IPS DF 6.9 (cell line): ENCODE measurements around the gene MPPED1.
A peak's percentile ranks its signal among the peaks of the same experiment; 100 is the strongest.

Source experiments
- DNase-seq: peaks from one replicate; pipeline ENCODE4 v3.0.0-alpha.2; 2013; ENCODE audit warnings: low read depth, low spot score
- H3K27ac ChIP-seq: one replicate; pipeline ENCODE4 v1.5.1; 2013; ENCODE audit warnings: low read length, control low read depth
- H3K27me3 ChIP-seq: 2 replicates; pipeline ENCODE4 v1.6.1; 2013; ENCODE audit warnings: mild to moderate bottlenecking, low read length; ENCODE audit not compliant: control insufficient read depth, insufficient read depth
- H3K36me3 ChIP-seq: 2 replicates; pipeline ENCODE4 v1.6.1; 2013; ENCODE audit warnings: low read length; ENCODE audit not compliant: control insufficient read depth, insufficient read depth
- H3K4me1 ChIP-seq: 2 replicates; pipeline ENCODE4 v1.6.1; 2013; ENCODE audit warnings: low read length; ENCODE audit not compliant: control insufficient read depth, insufficient read depth
- H3K4me3 ChIP-seq: 2 replicates; pipeline ENCODE4 v1.5.1; 2013; ENCODE audit warnings: mild to moderate bottlenecking, low read length
- H3K9me3 ChIP-seq: 2 replicates; pipeline ENCODE4 v1.6.1; 2013; ENCODE audit warnings: low read length, inconsistent platforms; ENCODE audit not compliant: control insufficient read depth, insufficient read depth
- WGBS: extraction: QIAGEN DNeasy Blood & Tissue Kit; methylation state at CpG from one replicate; pipeline ENCODE4 v1.1.7; 2013; ENCODE audit warnings: mixed read lengths, missing lambda C conversion rate; ENCODE audit not compliant: insufficient read length, insufficient coverage; 5-methylcytosine and 5-hydroxymethylcytosine counted together

Gene MPPED1

GRCh38 chr22:43411040-43411868 lies 560 bp upstream of the MPPED1 start:
- no CpG with 5 or more reads among the region's 83 CpGs for WGBS
- no peak overlapping the region for H3K27ac ChIP-seq
- no peaks in the 10 kb centered on the region for H3K9me3 ChIP-seq
- no peaks in the 10 kb centered on the region; the same call in 1 of the 2 replicates for H3K4me1 ChIP-seq
- no peak for DNase-seq
- peak overlapping the region; percentile 32; the same call in 1 of the 2 replicates for H3K4me3 ChIP-seq
- no peaks in the 10 kb centered on the region for H3K36me3 ChIP-seq
- peaks cover 13% of the 10 kb centered on the region for H3K27me3 ChIP-seq

- Histone ChIP-seq H3K9me3 (no peaks in the 10 kb centered on the region), H3K4me1 (no peaks in the 10 kb centered on the region; the same call in 1 of the 2 replicates), H3K27ac (no peak overlapping the region), H3K27me3 (peaks cover 13% of the 10 kb centered on the region), H3K4me3 (no peak overlapping the region), H3K36me3 (no peaks in the 10 kb centered on the region)
- no CpG with 5 or more reads among the region's 26 CpGs for WGBS
- DNase-seq, result no peak
Observed at GRCh38 chr22:43412808-43413795, 1.3 kb downstream of the MPPED1 start.

GRCh38 chr22:43413826-43414225 lies 2.0 kb downstream of the MPPED1 start:
- peaks cover 13% of the 10 kb centered on the region for H3K27me3 ChIP-seq
- H3K27ac ChIP-seq, result no peak overlapping the region
- no CpG with 5 or more reads among the region's 11 CpGs for WGBS
- H3K4me1 ChIP-seq, result no peaks in the 10 kb centered on the region; the same call in 1 of the 2 replicates
- no peaks in the 10 kb centered on the region for H3K36me3 ChIP-seq
- H3K9me3 ChIP-seq, result no peaks in the 10 kb centered on the region
- DNase-seq, result no peak
- no peak overlapping the region for H3K4me3 ChIP-seq

- Histone ChIP-seq H3K9me3 (no peaks in the 10 kb centered on the region), H3K27me3 (peaks cover 13% of the 10 kb centered on the region), H3K4me1 (no peaks in the 10 kb centered on the region; the same call in 1 of the 2 replicates), H3K27ac (no peak overlapping the region), H3K36me3 (no peaks in the 10 kb centered on the region), H3K4me3 (no peak overlapping the region)
- WGBS, result no CpG with 5 or more reads among the region's 7 CpGs
- DNase-seq, result no peak
Observed at GRCh38 chr22:43415681-43416080, 3.9 kb downstream of the MPPED1 start.

GRCh38 chr22:43417555-43417954 lies 5.7 kb downstream of the MPPED1 start:
- Histone ChIP-seq H3K36me3 (no peaks in the 10 kb centered on the region), H3K9me3 (no peaks in the 10 kb centered on the region), H3K27me3 (peaks cover 4% of the 10 kb centered on the region), H3K27ac (no peak overlapping the region), H3K4me3 (no peak overlapping the region), H3K4me1 (no peaks in the 10 kb centered on the region; the same call in 1 of the 2 replicates)
- no CpG with 5 or more reads among the region's 11 CpGs for WGBS
- DNase-seq, result no peak

GRCh38 chr22:43418079-43418825 lies 6.4 kb downstream of the MPPED1 start:
- WGBS, result no CpG with 5 or more reads among the region's 15 CpGs
- H3K27me3 ChIP-seq, result no peaks in the 10 kb centered on the region; the same call in 1 of the 2 replicates

GRCh38 chr22:43419371-43420080 lies 7.7 kb downstream of the MPPED1 start:
- no peak overlapping the region for H3K4me3 ChIP-seq
- no peak overlapping the region for H3K27ac ChIP-seq
- no CpG with 5 or more reads among the region's 13 CpGs for WGBS
- DNase-seq, result no peak
- H3K9me3 ChIP-seq, result no peaks in the 10 kb centered on the region
- H3K4me1 ChIP-seq, result no peaks in the 10 kb centered on the region; the same call in 1 of the 2 replicates
- no peaks in the 10 kb centered on the region for H3K36me3 ChIP-seq
- H3K27me3 ChIP-seq, result no peaks in the 10 kb centered on the region

More at GRCh38 chr22:43418079-43418825, 6.4 kb downstream of the MPPED1 start:
- Histone ChIP-seq H3K36me3 (no peaks in the 10 kb centered on the region), H3K4me3 (no peak overlapping the region), H3K9me3 (no peaks in the 10 kb centered on the region), H3K4me1 (no peaks in the 10 kb centered on the region; the same call in 1 of the 2 replicates), H3K27ac (no peak overlapping the region)
- DNase-seq, result no peak

- H3K4me1 ChIP-seq, result no peaks in the 10 kb centered on the region
- no peaks in the 10 kb centered on the region for H3K36me3 ChIP-seq
- H3K4me3 ChIP-seq, result no peak overlapping the region
- no peaks in the 10 kb centered on the region for H3K27me3 ChIP-seq
- H3K9me3 ChIP-seq, result no peaks in the 10 kb centered on the region
- H3K27ac ChIP-seq, result no peak overlapping the region
- WGBS, result no CpG with 5 or more reads among the region's 36 CpGs
- DNase-seq, result no peak
Observed at GRCh38 chr22:43421046-43421665, 9.3 kb downstream of the MPPED1 start.

- Histone ChIP-seq H3K27ac (no peak overlapping the region), H3K27me3 (no peaks in the 10 kb centered on the region), H3K4me3 (no peak overlapping the region), H3K36me3 (no peaks in the 10 kb centered on the region), H3K9me3 (no peaks in the 10 kb centered on the region), H3K4me1 (no peaks in the 10 kb centered on the region)
- WGBS, result no CpG with 5 or more reads among the region's 13 CpGs
- no peak for DNase-seq
Observed at GRCh38 chr22:43421914-43422615, 10.3 kb downstream of the MPPED1 start.
